Lung microvascular endothelial cell (primary cell): ENCODE measurements around the gene CKM. TPM values are rescaled to one million over a fixed set of nuclear protein-coding genes. Genes with fewer than 3 reads are reported as not detected.
A peak's percentile ranks its signal among the peaks of the same experiment; 100 is the strongest.

Source experiments
- DNase-seq, 2 donors: peaks; one replicate each; pipeline versions ENCODE4 v3.0.0 to v3.0.0-alpha.2; 2010; ENCODE audit warnings: low read depth in 2 of 2
- total RNA-seq: library from RNA; depleted of rRNA; stranded (reverse); fragments of >200 nt; gene quantifications from 2 replicates; pipeline ENCODE4 v1.2.1, GENCODE V29; 2014

CKM gene
- total RNA-seq, result under 0.01 TPM in 2 replicates

GRCh38 chr19:45322744-45323281 is at the start of gene CKM:
TSS of gene CKM (minus strand) at chr19:45322875. CDS start at chr19:45319713, 3,162 bp downstream.
- DNase-seq, result no peak

GRCh38 chr19:45370410-45371204 is 47.9 kb upstream of the CKM start, which contains the start of gene ERCC2:
TSS of gene ERCC2 (minus strand) at chr19:45370573. CDS start at chr19:45370540, 33 bp downstream.
- DNase-seq, result peak; percentile 99

- peak; percentile 29 to 31 for DNase-seq
Measured at GRCh38 chr19:45368737-45369340, 46.2 kb upstream of the CKM start.

- no peak for DNase-seq
Measured at GRCh38 chr19:45368127-45368526, 45.5 kb upstream of the CKM start.

- no peak for DNase-seq
Measured at GRCh38 chr19:45364696-45365095, 42.0 kb upstream of the CKM start.

- no peak for DNase-seq
Measured at GRCh38 chr19:45363861-45364459, 41.3 kb upstream of the CKM start.

- DNase-seq, result no peak
Measured at GRCh38 chr19:45362291-45362690, 39.6 kb upstream of the CKM start.

GRCh38 chr19:45361608-45362007 is 38.9 kb upstream of the CKM start:
- no peak for DNase-seq

- no peak for DNase-seq
Measured at GRCh38 chr19:45358213-45358792, 35.6 kb upstream of the CKM start.

GRCh38 chr19:45357445-45357783 is 34.7 kb upstream of the CKM start:
- DNase-seq, result no peak

- no peak for DNase-seq
Measured at GRCh38 chr19:45356760-45357444, 34.2 kb upstream of the CKM start.

- DNase-seq, result no peak
Measured at GRCh38 chr19:45355910-45356309, 33.2 kb upstream of the CKM start.

GRCh38 chr19:45355402-45355801 is 32.7 kb upstream of the CKM start:
- DNase-seq, result no peak

GRCh38 chr19:45354241-45354842 is 31.7 kb upstream of the CKM start:
- no peak for DNase-seq

- no peak for DNase-seq
Measured at GRCh38 chr19:45352914-45353796, 30.5 kb upstream of the CKM start.

GRCh38 chr19:45352471-45352870 is 29.8 kb upstream of the CKM start:
- DNase-seq, result no peak

GRCh38 chr19:45352062-45352461 is 29.4 kb upstream of the CKM start:
- DNase-seq, result no peak

GRCh38 chr19:45351401-45351952 is 28.8 kb upstream of the CKM start:
- DNase-seq, result no peak

GRCh38 chr19:45350477-45351058 is 27.9 kb upstream of the CKM start:
- DNase-seq, result no peak
